K562 (cell line): Measurements from ENCODE around the gene FHIT. TPM values are rescaled to one million over a fixed set of nuclear protein-coding genes. Genes with fewer than 3 reads are reported as not detected.

Source experiments
- ATAC-seq: fragments of 200-7000 bp; cut with Tn5 transposase; 3 replicates; pipeline ENCODE4 v1.9.1; 2020; ENCODE audit warnings: moderate library complexity
- BruUV-seq: library from RNA; stranded (reverse); fragments of 400-500 nt; replicated peaks from 2 replicates; lab custom pipeline; 2021; lab: Mats Ljungman, UMichigan
- CTCF ChIA-PET: fragments of 300-600 bp; formaldehyde crosslinking; extraction: SDS; loops from one replicate; lab custom pipeline; 2021; ENCODE audit warnings: low intra/inter-chr PET ratio; lab: Yijun Ruan, JAX
- POLR2A ChIA-PET: fragments of 300-600, 350-650 bp; sonication (Branson Sonifier 250); formaldehyde crosslinking; extraction: SDS; loops from one replicate; lab custom pipeline; 2021; ENCODE audit warnings: antibody characterized with exemption, inconsistent platforms; lab: Yijun Ruan, JAX
- DNase-seq, 4 experiments: peaks; one replicate each; pipeline versions ENCODE4 v3.0.0 to v3.0.0-alpha.2; 2011 to 2018; ENCODE audit warnings: low spot score in 3 of 4, mixed read lengths in 3 of 4; ENCODE audit errors: extremely low read depth in 1 of 4
- FAIRE-seq: peaks from 2 replicates; lab custom pipeline; 2011; peaks lifted over from hg19 to GRCh38; lab: Jason Lieb, UNC
- H2AFZ ChIP-seq: 2 replicates; pipeline ENCODE4 v1.6.0; 2011; ENCODE audit warnings: low read depth, low read length, control low read depth, inconsistent platforms
- H3K27ac ChIP-seq: fragments of 200-600 bp; 3 replicates; pipeline ENCODE4 v1.8.0; 2011; ENCODE audit warnings: low read depth, mild to moderate bottlenecking, control low read depth, inconsistent platforms, low read length, moderate library complexity, mixed read lengths; ENCODE audit errors: extremely low read depth
- H3K27me3 ChIP-seq, 2 experiments: fragments of 300-600 bp in 1 of 2; 2 replicates in 1 of 2; 3 replicates in 1 of 2; pipeline versions ENCODE4 v1.6.0 to v1.8.0; 2011; ENCODE audit warnings: inconsistent platforms in 2 of 2, low read length in 2 of 2, mild to moderate bottlenecking in 1 of 2, mixed read lengths in 1 of 2, moderate library complexity in 1 of 2; ENCODE audit not compliant: control insufficient read depth in 2 of 2, insufficient read depth in 2 of 2
- H3K36me3 ChIP-seq: fragments of 300-600 bp; 3 replicates; pipeline ENCODE4 v1.8.0; 2011; ENCODE audit warnings: mild to moderate bottlenecking, low read length, inconsistent platforms; ENCODE audit not compliant: control insufficient read depth, insufficient read depth
- H3K4me1 ChIP-seq, 2 experiments: fragments of 200-600 bp in 1 of 2; replicated peaks in 1 of 2; 2 replicates in 1 of 2; 3 replicates in 1 of 2; pipeline versions ENCODE4 v1.5.1 to v1.8.0; 2011; ENCODE audit warnings: inconsistent platforms in 2 of 2, low read length in 2 of 2, mild to moderate bottlenecking in 1 of 2, mixed read lengths in 1 of 2, moderate library complexity in 1 of 2; ENCODE audit not compliant: control insufficient read depth in 2 of 2, insufficient read depth in 2 of 2
- H3K4me2 ChIP-seq: 2 replicates; pipeline ENCODE4 v1.6.1; 2011; ENCODE audit warnings: low read length, control low read depth, inconsistent platforms, mixed read lengths; ENCODE audit not compliant: insufficient read depth
- H3K4me3 ChIP-seq: fragments of 200-600 bp; sonication (generic), shearing (Covaris generic); 2 replicates; pipeline ENCODE4 v1.5.1; 2016; ENCODE audit warnings: control low read depth, inconsistent platforms
- H3K79me2 ChIP-seq: fragments of 200-600 bp; 3 replicates; pipeline ENCODE4 v1.8.0; 2011; ENCODE audit warnings: low read length, inconsistent platforms; ENCODE audit not compliant: control insufficient read depth, insufficient read depth
- H3K9ac ChIP-seq, 2 experiments: 2 replicates each; pipeline versions ENCODE4 v1.6.0 to v1.6.1; 2011; ENCODE audit warnings: low read depth in 2 of 2, low read length in 2 of 2, control low read depth in 1 of 2, inconsistent platforms in 1 of 2, mild to moderate bottlenecking in 1 of 2, mixed read lengths in 1 of 2; ENCODE audit not compliant: insufficient read depth in 1 of 2
- H3K9me1 ChIP-seq: one replicate; pipeline ENCODE4 v1.6.0; 2011; ENCODE audit warnings: inconsistent platforms, mild to moderate bottlenecking, low read length, moderate library complexity; ENCODE audit not compliant: control insufficient read depth, insufficient read depth
- H3K9me3 ChIP-seq: replicated peaks from 2 replicates; pipeline ENCODE4 v1.5.1; 2011; ENCODE audit warnings: low read depth, low read length, inconsistent platforms; ENCODE audit not compliant: control insufficient read depth, insufficient read depth
- H4K20me1 ChIP-seq: replicated peaks from 2 replicates; pipeline ENCODE4 v1.6.1; 2011; ENCODE audit warnings: low read length, inconsistent platforms, mixed read lengths; ENCODE audit not compliant: control insufficient read depth, insufficient read depth
- C11orf30 ChIP-seq: fragments of 450-650 bp; IDR thresholded peaks from 2 replicates; pipeline ENCODE4 v1.6.1; 2016; ENCODE audit warnings: low read depth, mild to moderate bottlenecking
- HOXB6 ChIP-seq: fragments of 250-450 bp; sonication (Bioruptor Pico); IDR thresholded peaks from 2 replicates; pipeline ENCODE4 v1.5.1; 2022; ENCODE audit warnings: mild to moderate bottlenecking, borderline replicate concordance
- MAFF ChIP-seq: IDR thresholded peaks from 2 replicates; pipeline ENCODE4 v1.6.1; 2012; ENCODE audit warnings: low read length, improper control_type of control experiment
- MAFG ChIP-seq: fragments of 450-650 bp; conservative IDR thresholded peaks from 2 replicates; pipeline ENCODE4 v1.6.1; 2016; ENCODE audit warnings: missing genetic modification characterization, missing compliant biosample characterization
- MAFK ChIP-seq: IDR thresholded peaks from 2 replicates; pipeline ENCODE4 v1.6.1; 2011; ENCODE audit warnings: low read length, improper control_type of control experiment
- NCOR1 ChIP-seq: fragments of 450-650 bp; IDR thresholded peaks from 2 replicates; pipeline ENCODE4 v1.6.1; 2016; ENCODE audit warnings: mild to moderate bottlenecking, moderate library complexity
- POLR3G ChIP-seq: IDR thresholded peaks from 2 replicates; pipeline ENCODE4 v1.6.1; 2011; ENCODE audit not compliant: insufficient read length, insufficient replicate concordance; ENCODE audit errors: extremely low read depth
- RUNX1 ChIP-seq: sonication (generic); IDR thresholded peaks from 2 replicates; pipeline ENCODE4 v1.6.1; 2016; ENCODE audit warnings: antibody characterized with exemption, low read depth
- SAP30 ChIP-seq: fragments of 200-600 bp; sonication (generic); IDR thresholded peaks from 2 replicates; pipeline ENCODE4 v1.6.1; 2012; ENCODE audit warnings: borderline replicate concordance, low read depth, mild to moderate bottlenecking, moderate library complexity, low read length, control low read depth, inconsistent platforms; ENCODE audit not compliant: insufficient read depth, poor library complexity, severe bottlenecking
- SLC30A9 ChIP-seq: fragments of 250-450 bp; sonication (Bioruptor Pico); IDR thresholded peaks from 2 replicates; pipeline ENCODE4 v1.8.0; 2022; ENCODE audit warnings: mild to moderate bottlenecking, moderate library complexity
- SMARCE1 ChIP-seq: fragments of 450-650 bp; IDR thresholded peaks from 2 replicates; pipeline ENCODE4 v1.7.1; 2016; ENCODE audit warnings: mild to moderate bottlenecking
- STAT6 ChIP-seq: sonication (generic); formaldehyde crosslinking; IDR thresholded peaks from 2 replicates; pipeline ENCODE4 v1.8.1; 2023; ENCODE audit warnings: mild to moderate bottlenecking, missing genetic modification reagents
- ZC3H4 ChIP-seq: sonication (generic); formaldehyde crosslinking; IDR thresholded peaks from 2 replicates; pipeline ENCODE4 v1.9.0; 2021; ENCODE audit warnings: missing genetic modification reagents, borderline replicate concordance
- ZFPM2 ChIP-seq: fragments of 250-450 bp; sonication (Bioruptor Pico); IDR thresholded peaks from 2 replicates; pipeline ENCODE4 v1.5.1; 2022; ENCODE audit warnings: mild to moderate bottlenecking
- ZNF316 ChIP-seq: fragments of 450-650 bp; IDR thresholded peaks from 2 replicates; pipeline ENCODE4 v1.6.1; 2016
- ZNF668 ChIP-seq: fragments of 250-450 bp; sonication (Bioruptor Pico); IDR thresholded peaks from 2 replicates; pipeline ENCODE4 v1.8.0; 2022; ENCODE audit warnings: mild to moderate bottlenecking, inconsistent platforms
- WGBS: fragments of 100-300 bp; shearing (Covaris generic); methylation state at CpG from one replicate; pipeline ENCODE4 v1.1.6; 2016; ENCODE audit warnings: low coverage, mixed read lengths; ENCODE audit not compliant: insufficient coverage; ENCODE audit errors: missing lambda C conversion rate; 5-methylcytosine and 5-hydroxymethylcytosine counted together
- in situ Hi-C: fragments of 300-500 bp; cut with MboI; formaldehyde crosslinking; loops from 4 replicates; pipeline ENCODE4 v1.15.0; 2018; ENCODE audit warnings: inconsistent platforms, mixed read lengths
- intact Hi-C: fragments of 100-400 bp; cut with micrococcal nuclease; formaldehyde crosslinking; loops from 2 replicates; pipeline ENCODE4 v1.14.2; 2022
- polyA plus RNA-seq, 8 experiments: library from polyadenylated mRNA; depleted of rRNA in 4 of 8; stranded (reverse) in 5 of 8; unstranded in 3 of 8; fragments of >200 nt; fragmentation: Nextera tagmentation in 2 of 8; fragmentation: Illumina TruSeq in 1 of 8; extraction: Ambion mirVana in 2 of 8; extraction: Trizol in 1 of 8; gene quantifications; 2 replicates each; pipeline versions ENCODE4 v1.2.1 to v1.2.3, GENCODE V29; 2011 to 2014; ENCODE audit warnings: inconsistent platforms in 1 of 8, missing spikeins in 1 of 8
- total RNA-seq, 7 experiments: library from RNA; depleted of rRNA in 6 of 7; stranded (reverse); fragments of >200 nt in 6 of 7; fragmentation: Illumina TruSeq in 2 of 7; extraction: Trizol in 2 of 7; gene quantifications; 2 replicates each; pipeline versions ENCODE4 v1.2.1 to v1.2.3, GENCODE V29; 2011 to 2021; ENCODE audit warnings: low replicate concordance in 1 of 7

FHIT gene
- total and polyA plus RNA-seq, 9 of the 15 experiments (the other 6 are each of a cell fraction or from before 2014, with no cell fraction given) = 1.7 to 9.1 (median 4.3) TPM

GRCh38 chr3:60835796-60836195 is 415.5 kb downstream of the FHIT start:
- Histone ChIP-seq H3K9me3 (no peaks in the 10 kb centered on the region), H4K20me1 (no peaks in the 10 kb centered on the region), H3K9ac (no peak overlapping the region), H3K4me3 (no peak overlapping the region), H3K4me2 (no peak overlapping the region), H3K4me1 (no peaks in the 10 kb centered on the region), H3K9me1 (no peaks in the 10 kb centered on the region), H3K27me3 (no peaks in the 10 kb centered on the region), H3K36me3 (no peaks in the 10 kb centered on the region), H3K27ac (no peak overlapping the region), H3K79me2 (no peaks in the 10 kb centered on the region), H2AFZ (no peak overlapping the region)
- DNase-seq (no peak), FAIRE-seq (no peak), ATAC-seq (no peak)
- no TSS peak for BruUV-seq
- CTCF ChIA-PET = no interaction called here
- intact Hi-C loops = no loop called here
- in situ Hi-C loops = no loop called here
- WGBS = 0% methylated on average over 4 of the region's 5 CpGs
- TF ChIP-seq ZNF316 (peak; percentile 76), MAFF (peak; percentile 53; the same call in 1 of the 2 replicates), ZC3H4 (CRISPR knock-in tag) (no peak), MAFG (tag) (0 out of 2 replicates have a peak, but pooled peaks have one; percentile 43), SAP30 (no peak), MAFK (peak; percentile 60), C11orf30 (peak; percentile 52; the same call in 1 of the 2 replicates)
- POLR2A ChIA-PET = no interaction called here

GRCh38 chr3:60829058-60829457 is 422.2 kb downstream of the FHIT start:
- DNase-seq (no peak), FAIRE-seq (no peak), ATAC-seq (no peak)
- intact Hi-C loops (no loop called here), in situ Hi-C loops (no loop called here)
- Histone ChIP-seq H3K9ac (no peak overlapping the region), H2AFZ (no peak overlapping the region), H3K4me2 (no peak overlapping the region), H3K27me3 (no peaks in the 10 kb centered on the region), H3K9me3 (no peaks in the 10 kb centered on the region), H4K20me1 (no peaks in the 10 kb centered on the region), H3K4me1 (no peaks in the 10 kb centered on the region), H3K27ac (no peak overlapping the region), H3K79me2 (no peaks in the 10 kb centered on the region), H3K36me3 (no peaks in the 10 kb centered on the region), H3K9me1 (no peaks in the 10 kb centered on the region), H3K4me3 (no peak overlapping the region)
- no TSS peak for BruUV-seq
- 0% methylated on average over 1 of the region's 1 CpG for WGBS
- CTCF ChIA-PET = no interaction called here
- POLR2A ChIA-PET = no interaction called here
- TF ChIP-seq ZNF668 (CRISPR knock-in tag) = no peak
- TF ChIP-seq NCOR1 = no peak
- TF ChIP-seq POLR3G = no peak
- TF ChIP-seq ZFPM2 (CRISPR knock-in tag) = no peak
- no peak for TF ChIP-seq RUNX1
- TF ChIP-seq STAT6 = no peak
- no peak for TF ChIP-seq SMARCE1
- TF ChIP-seq HOXB6 = no peak
- no peak for TF ChIP-seq SLC30A9 (CRISPR knock-in tag)
